SK-N-SH (cell line): ENCODE measurements around the gene ETFDH. TPM values are rescaled to one million over a fixed set of nuclear protein-coding genes. Genes with fewer than 3 reads are reported as not detected.
"Not testable (repeated sequence)": the region's sequence is repeated elsewhere in the genome, so short reads cannot be mapped to it uniquely, and the experiment has no call there.

ENCODE experiments used
- CTCF ChIA-PET: fragments of 300-600, 350-600 bp; formaldehyde crosslinking; extraction: SDS; loops from one replicate; lab custom pipeline; 2021; lab: Yijun Ruan, JAX
- POLR2A ChIA-PET: fragments of 350-600 bp; sonication (Branson Sonifier 250); formaldehyde crosslinking; extraction: SDS; loops from one replicate; lab custom pipeline; 2020; ENCODE audit warnings: antibody characterized with exemption, inconsistent platforms; lab: Yijun Ruan, JAX
- DNase-seq: peaks from one replicate; pipeline ENCODE4 v3.0.0; 2012
- H2AFZ ChIP-seq: fragments of 200-600 bp; sonication (generic); 2 replicates; pipeline ENCODE4 v1.8.1; 2016; ENCODE audit warnings: antibody characterized with exemption, mild to moderate bottlenecking, low read depth
- H3F3A ChIP-seq: fragments of 200-600 bp; sonication (generic); replicated peaks from 2 replicates; pipeline ENCODE3; 2016; ENCODE audit warnings: antibody characterized with exemption, mild to moderate bottlenecking; ENCODE audit not compliant: insufficient read depth
- H3K27ac ChIP-seq, 2 experiments: fragments of 200-500 bp in 1 of 2; fragments of 200-600 bp in 1 of 2; sonication (Bioruptor generic) in 1 of 2; sonication (generic), shearing (Covaris generic) in 1 of 2; 2 replicates each; pipeline versions ENCODE4 v1.5.1 to v1.6.1; 2014 to 2016; ENCODE audit warnings: low read depth in 2 of 2, inconsistent platforms in 1 of 2, low read length in 1 of 2, mild to moderate bottlenecking in 1 of 2, mixed read lengths in 1 of 2
- H3K27me3 ChIP-seq: fragments of 200-600 bp; sonication (generic), shearing (Covaris generic); 2 replicates; pipeline ENCODE4 v1.6.1; 2016; ENCODE audit warnings: mixed run types; ENCODE audit not compliant: insufficient read depth
- H3K36me3 ChIP-seq, 2 experiments: fragments of 200-500 bp in 1 of 2; fragments of 200-600 bp in 1 of 2; sonication (Bioruptor generic) in 1 of 2; sonication (generic) in 1 of 2; replicated peaks in 1 of 2; 2 replicates each; pipeline versions ENCODE3 to v1.5.1; 2014 to 2016; ENCODE audit warnings: low read length in 1 of 2, mild to moderate bottlenecking in 1 of 2; ENCODE audit not compliant: insufficient read depth in 2 of 2, control insufficient read depth in 1 of 2
- H3K4me1 ChIP-seq, 2 experiments: fragments of 200-500 bp in 1 of 2; fragments of 200-600 bp in 1 of 2; sonication (Bioruptor generic) in 1 of 2; sonication (generic), shearing (Covaris generic) in 1 of 2; 2 replicates each; pipeline versions ENCODE4 v1.5.1 to v1.6.1; 2014 to 2016; ENCODE audit warnings: low read depth in 1 of 2, low read length in 1 of 2, mixed run types in 1 of 2; ENCODE audit not compliant: insufficient read depth in 2 of 2, control insufficient read depth in 1 of 2
- H3K4me2 ChIP-seq: fragments of 200-600 bp; sonication (generic), shearing (Covaris generic); 2 replicates; pipeline ENCODE4 v1.6.1; 2017; ENCODE audit warnings: mixed run types
- H3K4me3 ChIP-seq, 2 experiments: fragments of 200-500 bp in 1 of 2; fragments of 200-600 bp in 1 of 2; sonication (Bioruptor generic) in 1 of 2; sonication (generic), shearing (Covaris generic) in 1 of 2; 2 replicates each; pipeline versions ENCODE4 v1.5.1 to v1.8.1; 2014 to 2016; ENCODE audit warnings: low read depth in 2 of 2, inconsistent platforms in 1 of 2, low read length in 1 of 2, mild to moderate bottlenecking in 1 of 2, mixed read lengths in 1 of 2, moderate library complexity in 1 of 2
- H3K79me2 ChIP-seq: fragments of 200-600 bp; sonication (generic); 2 replicates; pipeline ENCODE4 v1.8.1; 2017; ENCODE audit warnings: mild to moderate bottlenecking; ENCODE audit not compliant: insufficient read depth
- H3K9ac ChIP-seq: fragments of 200-600 bp; sonication (generic); 2 replicates; pipeline ENCODE4 v1.6.1; 2017; ENCODE audit warnings: mixed run types
- H3K9me2 ChIP-seq: fragments of 200-600 bp; sonication (generic); 2 replicates; pipeline ENCODE4 v1.6.1; 2017; ENCODE audit warnings: mixed run types
- H3K9me3 ChIP-seq: fragments of 200-600 bp; sonication (generic); 2 replicates; pipeline ENCODE4 v1.6.1; 2017; ENCODE audit warnings: mixed run types, mild to moderate bottlenecking, moderate library complexity
- H4K20me1 ChIP-seq: fragments of 200-600 bp; sonication (generic); 2 replicates; pipeline ENCODE4 v1.6.1; 2017; ENCODE audit warnings: mild to moderate bottlenecking, mixed run types; ENCODE audit not compliant: insufficient read depth
- EP300 ChIP-seq, 2 experiments: IDR thresholded peaks; 2 replicates each; pipeline versions ENCODE4 v1.4.0 to v1.6.1; 2012; ENCODE audit warnings: borderline replicate concordance in 1 of 2, low read depth in 1 of 2, low read length in 1 of 2
- EZH2phosphoT487 ChIP-seq: fragments of 200-600 bp; sonication (generic); IDR thresholded peaks from 2 replicates; pipeline ENCODE4 v1.6.1; 2017; ENCODE audit warnings: low read depth, mixed run types, mild to moderate bottlenecking, antibody characterized with exemption, moderate library complexity, borderline replicate concordance
- FOXJ3 ChIP-seq: sonication (generic); formaldehyde crosslinking; IDR thresholded peaks from 2 replicates; pipeline ENCODE4 v1.5.1; 2020; ENCODE audit warnings: mild to moderate bottlenecking, missing genetic modification reagents
- FOXM1 ChIP-seq: IDR thresholded peaks from 2 replicates; pipeline ENCODE4 v1.4.0; 2012; ENCODE audit warnings: low read depth, mild to moderate bottlenecking
- GABPA ChIP-seq: IDR thresholded peaks from 2 replicates; pipeline ENCODE4 v1.4.0; 2012; ENCODE audit warnings: low read depth, mild to moderate bottlenecking
- JUND ChIP-seq: IDR thresholded peaks from 2 replicates; pipeline ENCODE4 v1.4.0; 2012
- MAX ChIP-seq: IDR thresholded peaks from 2 replicates; pipeline ENCODE4 v1.4.0; 2012; ENCODE audit warnings: low read depth
- MXI1 ChIP-seq: IDR thresholded peaks from 2 replicates; pipeline ENCODE4 v1.6.1; 2012; ENCODE audit warnings: mild to moderate bottlenecking, low read depth, low read length, improper control_type of control experiment
- NFIC ChIP-seq: IDR thresholded peaks from 2 replicates; pipeline ENCODE4 v1.4.0; 2012; ENCODE audit warnings: borderline replicate concordance
- NRF1 ChIP-seq: IDR thresholded peaks from 2 replicates; pipeline ENCODE4 v1.6.1; 2012; ENCODE audit warnings: low read depth, mild to moderate bottlenecking, low read length
- POLR2AphosphoS5 ChIP-seq: IDR thresholded peaks from 2 replicates; pipeline ENCODE4 v1.6.1; 2012; ENCODE audit warnings: low read depth, low read length
- RXRA ChIP-seq: IDR thresholded peaks from 2 replicates; pipeline ENCODE4 v1.4.0; 2012; ENCODE audit warnings: low read depth, mild to moderate bottlenecking, borderline replicate concordance
- SIN3A ChIP-seq: IDR thresholded peaks from 2 replicates; pipeline ENCODE4 v1.6.1; 2012; ENCODE audit warnings: low read depth, mild to moderate bottlenecking, low read length, moderate library complexity, borderline replicate concordance
- SMC3 ChIP-seq: IDR thresholded peaks from 2 replicates; pipeline ENCODE4 v1.6.1; 2012; ENCODE audit warnings: low read depth, low read length, improper control_type of control experiment
- ZBTB33 ChIP-seq: IDR thresholded peaks from 2 replicates; pipeline ENCODE4 v1.4.0; 2012; ENCODE audit warnings: low read depth, borderline replicate concordance
- WGBS: methylation state at CpG from one replicate; pipeline ENCODE4 v1.1.6; 2017; ENCODE audit warnings: low lambda C conversion rate; 5-methylcytosine and 5-hydroxymethylcytosine counted together
- polyA plus RNA-seq, 3 experiments: library from polyadenylated mRNA; depleted of rRNA; stranded (reverse); fragments of >200 nt; gene quantifications; 2 replicates each; pipeline ENCODE4 v1.2.3, GENCODE V29; 2012
- TF ChIP-seq, protein P1 (sequence below): IDR thresholded peaks from 2 replicates; pipeline ENCODE4 v1.6.1; 2012; ENCODE audit warnings: mild to moderate bottlenecking, low read depth, low read length, moderate library complexity
- TF ChIP-seq, protein P2 (sequence below): IDR thresholded peaks from 2 replicates; pipeline ENCODE4; 2012
- TF ChIP-seq, protein P3 (sequence below): fragments of 150-350 bp; IDR thresholded peaks from 2 replicates; pipeline ENCODE4 v1.6.1; 2017; ENCODE audit warnings: antibody characterized with exemption, low read length, low read depth, borderline replicate concordance

ETFDH gene
- polyA plus RNA-seq, 1 of the 3 experiments (the other 2 are of a cell fraction), result 12.1 TPM

GRCh38 chr4:158755819-158756218 is 83.7 kb downstream of the ETFDH start:
- not testable (repeated sequence) for DNase-seq

GRCh38 chr4:158756588-158756987 is 84.5 kb downstream of the ETFDH start:
- ChIA-PET POLR2A (no interaction called here), CTCF (interaction anchor here (1.7 to 3.0 kb wide), 2 partner anchors 26 to 446 kb away, joined by 5 to 7 read pairs; no protein-coding TSS in a partner anchor)
- Histone ChIP-seq H2AFZ (no peak overlapping the region), H3K4me2 (no peak overlapping the region), H3K4me3 (no peak overlapping the region), H3K27me3 (no peaks in the 10 kb centered on the region), H4K20me1 (no peaks in the 10 kb centered on the region), H3K4me1 (no peaks in the 10 kb centered on the region), H3K79me2 (no peaks in the 10 kb centered on the region), H3F3A (no peaks in the 10 kb centered on the region), H3K27ac (no peak overlapping the region), H3K9me2 (no peaks in the 10 kb centered on the region), H3K9ac (no peak overlapping the region), H3K9me3 (no peaks in the 10 kb centered on the region), H3K36me3 (no peaks in the 10 kb centered on the region)
- TF ChIP-seq SIN3A (no peak), MXI1 (no peak), GABPA (no peak), ZBTB33 (no peak), EP300 (IDR thresholded peaks at IDR 0.05; ENCODE audit: borderline replicate concordance in 1 of 2, low read depth in 1 of 2, low read length in 1 of 2) (no peak), POLR2AphosphoS5 (no peak), EZH2phosphoT487 (no peak), MAX (no peak), NRF1 (no peak), SMC3 (no peak), NFIC (no peak), FOXM1 (no peak), RXRA (no peak), FOXJ3 (CRISPR knock-in tag) (no peak), JUND (no peak)
- TF ChIP-seq, protein P1, sequence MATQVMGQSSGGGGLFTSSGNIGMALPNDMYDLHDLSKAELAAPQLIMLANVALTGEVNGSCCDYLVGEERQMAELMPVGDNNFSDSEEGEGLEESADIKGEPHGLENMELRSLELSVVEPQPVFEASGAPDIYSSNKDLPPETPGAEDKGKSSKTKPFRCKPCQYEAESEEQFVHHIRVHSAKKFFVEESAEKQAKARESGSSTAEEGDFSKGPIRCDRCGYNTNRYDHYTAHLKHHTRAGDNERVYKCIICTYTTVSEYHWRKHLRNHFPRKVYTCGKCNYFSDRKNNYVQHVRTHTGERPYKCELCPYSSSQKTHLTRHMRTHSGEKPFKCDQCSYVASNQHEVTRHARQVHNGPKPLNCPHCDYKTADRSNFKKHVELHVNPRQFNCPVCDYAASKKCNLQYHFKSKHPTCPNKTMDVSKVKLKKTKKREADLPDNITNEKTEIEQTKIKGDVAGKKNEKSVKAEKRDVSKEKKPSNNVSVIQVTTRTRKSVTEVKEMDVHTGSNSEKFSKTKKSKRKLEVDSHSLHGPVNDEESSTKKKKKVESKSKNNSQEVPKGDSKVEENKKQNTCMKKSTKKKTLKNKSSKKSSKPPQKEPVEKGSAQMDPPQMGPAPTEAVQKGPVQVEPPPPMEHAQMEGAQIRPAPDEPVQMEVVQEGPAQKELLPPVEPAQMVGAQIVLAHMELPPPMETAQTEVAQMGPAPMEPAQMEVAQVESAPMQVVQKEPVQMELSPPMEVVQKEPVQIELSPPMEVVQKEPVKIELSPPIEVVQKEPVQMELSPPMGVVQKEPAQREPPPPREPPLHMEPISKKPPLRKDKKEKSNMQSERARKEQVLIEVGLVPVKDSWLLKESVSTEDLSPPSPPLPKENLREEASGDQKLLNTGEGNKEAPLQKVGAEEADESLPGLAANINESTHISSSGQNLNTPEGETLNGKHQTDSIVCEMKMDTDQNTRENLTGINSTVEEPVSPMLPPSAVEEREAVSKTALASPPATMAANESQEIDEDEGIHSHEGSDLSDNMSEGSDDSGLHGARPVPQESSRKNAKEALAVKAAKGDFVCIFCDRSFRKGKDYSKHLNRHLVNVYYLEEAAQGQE, result no peak
- TF ChIP-seq, protein P2, sequence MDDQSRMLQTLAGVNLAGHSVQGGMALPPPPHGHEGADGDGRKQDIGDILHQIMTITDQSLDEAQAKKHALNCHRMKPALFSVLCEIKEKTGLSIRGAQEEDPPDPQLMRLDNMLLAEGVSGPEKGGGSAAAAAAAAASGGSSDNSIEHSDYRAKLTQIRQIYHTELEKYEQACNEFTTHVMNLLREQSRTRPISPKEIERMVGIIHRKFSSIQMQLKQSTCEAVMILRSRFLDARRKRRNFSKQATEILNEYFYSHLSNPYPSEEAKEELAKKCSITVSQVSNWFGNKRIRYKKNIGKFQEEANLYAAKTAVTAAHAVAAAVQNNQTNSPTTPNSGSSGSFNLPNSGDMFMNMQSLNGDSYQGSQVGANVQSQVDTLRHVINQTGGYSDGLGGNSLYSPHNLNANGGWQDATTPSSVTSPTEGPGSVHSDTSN, result no peak
- TF ChIP-seq, protein P3, sequence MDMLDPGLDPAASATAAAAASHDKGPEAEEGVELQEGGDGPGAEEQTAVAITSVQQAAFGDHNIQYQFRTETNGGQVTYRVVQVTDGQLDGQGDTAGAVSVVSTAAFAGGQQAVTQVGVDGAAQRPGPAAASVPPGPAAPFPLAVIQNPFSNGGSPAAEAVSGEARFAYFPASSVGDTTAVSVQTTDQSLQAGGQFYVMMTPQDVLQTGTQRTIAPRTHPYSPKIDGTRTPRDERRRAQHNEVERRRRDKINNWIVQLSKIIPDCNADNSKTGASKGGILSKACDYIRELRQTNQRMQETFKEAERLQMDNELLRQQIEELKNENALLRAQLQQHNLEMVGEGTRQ, result no peak
- DNase-seq, result no peak

More at GRCh38 chr4:158755819-158756218, 83.7 kb downstream of the ETFDH start:
- H4K20me1 ChIP-seq, POLR2A ChIA-PET, H3K4me2 ChIP-seq, H3K36me3 ChIP-seq, H3K9ac ChIP-seq, H3K9me2 ChIP-seq, H3K9me3 ChIP-seq, H2AFZ ChIP-seq, H3K4me3 ChIP-seq, H3K4me1 ChIP-seq, H3K79me2 ChIP-seq, H3K27me3 ChIP-seq, H3K27ac ChIP-seq, H3F3A ChIP-seq: not testable (repeated sequence)
- WGBS, result 92% methylated on average over 7 of the region's 7 CpGs
- CTCF ChIA-PET, result interaction anchor here (1.2 to 3.0 kb wide), 2 partner anchors 26 to 439 kb away, joined by 3 to 7 read pairs; no protein-coding TSS in a partner anchor
